SK-N-SH treated with all-trans-retinoic acid at 6 μM for 48 hours (cell line): Measurements from ENCODE around the gene WIPF1.

Experiments used
- ARNTL ChIP-seq: fragments of 450-650 bp; formaldehyde crosslinking; IDR thresholded peaks from 2 replicates; pipeline ENCODE4 v1.5.0; 2020; ENCODE audit warnings: low read depth, mild to moderate bottlenecking, moderate library complexity, borderline replicate concordance
- CSRNP3 ChIP-seq: fragments of 250-450 bp; sonication (Bioruptor Pico); IDR thresholded peaks from 2 replicates; pipeline ENCODE4 v1.5.1; 2021; ENCODE audit warnings: mild to moderate bottlenecking, moderate library complexity
- GLIS3 ChIP-seq: fragments of 250-450 bp; sonication (Bioruptor Pico); IDR thresholded peaks from 2 replicates; pipeline ENCODE4 v1.5.0; 2020; ENCODE audit warnings: mild to moderate bottlenecking, moderate library complexity
- ISL1 ChIP-seq: fragments of 250-450 bp; sonication (Bioruptor Pico); IDR thresholded peaks from 2 replicates; pipeline ENCODE4 v2.1.2; 2022; ENCODE audit warnings: mild to moderate bottlenecking, moderate library complexity
- TF ChIP-seq, protein P1 (sequence below): fragments of 250-450 bp; sonication (Bioruptor Pico); IDR thresholded peaks from 2 replicates; pipeline ENCODE4 v1.5.1; 2020; ENCODE audit warnings: low read depth, mild to moderate bottlenecking, moderate library complexity

- TF ChIP-seq CSRNP3 (CRISPR knock-in tag): no peak
- TF ChIP-seq ARNTL (CRISPR knock-in tag): no peak
- TF ChIP-seq, protein P1, sequence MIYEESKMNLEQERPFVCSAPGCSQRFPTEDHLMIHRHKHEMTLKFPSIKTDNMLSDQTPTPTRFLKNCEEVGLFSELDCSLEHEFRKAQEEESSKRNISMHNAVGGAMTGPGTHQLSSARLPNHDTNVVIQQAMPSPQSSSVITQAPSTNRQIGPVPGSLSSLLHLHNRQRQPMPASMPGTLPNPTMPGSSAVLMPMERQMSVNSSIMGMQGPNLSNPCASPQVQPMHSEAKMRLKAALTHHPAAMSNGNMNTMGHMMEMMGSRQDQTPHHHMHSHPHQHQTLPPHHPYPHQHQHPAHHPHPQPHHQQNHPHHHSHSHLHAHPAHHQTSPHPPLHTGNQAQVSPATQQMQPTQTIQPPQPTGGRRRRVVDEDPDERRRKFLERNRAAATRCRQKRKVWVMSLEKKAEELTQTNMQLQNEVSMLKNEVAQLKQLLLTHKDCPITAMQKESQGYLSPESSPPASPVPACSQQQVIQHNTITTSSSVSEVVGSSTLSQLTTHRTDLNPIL: no peak
- no peak for TF ChIP-seq GLIS3
- no peak for TF ChIP-seq ISL1
These were observed 30.7 kb downstream of the WIPF1 start for GRCh38 chr2:174566871-174567270.
